NCI-H748 (cell line): Measurements from ENCODE around the gene LOXHD1.

Experiments used
- DNase-seq: peaks from one replicate; lab custom pipeline; 2025; ENCODE audit not compliant: unreplicated experiment; lab: John Stamatoyannopoulos, UW

Gene LOXHD1

DNA sequence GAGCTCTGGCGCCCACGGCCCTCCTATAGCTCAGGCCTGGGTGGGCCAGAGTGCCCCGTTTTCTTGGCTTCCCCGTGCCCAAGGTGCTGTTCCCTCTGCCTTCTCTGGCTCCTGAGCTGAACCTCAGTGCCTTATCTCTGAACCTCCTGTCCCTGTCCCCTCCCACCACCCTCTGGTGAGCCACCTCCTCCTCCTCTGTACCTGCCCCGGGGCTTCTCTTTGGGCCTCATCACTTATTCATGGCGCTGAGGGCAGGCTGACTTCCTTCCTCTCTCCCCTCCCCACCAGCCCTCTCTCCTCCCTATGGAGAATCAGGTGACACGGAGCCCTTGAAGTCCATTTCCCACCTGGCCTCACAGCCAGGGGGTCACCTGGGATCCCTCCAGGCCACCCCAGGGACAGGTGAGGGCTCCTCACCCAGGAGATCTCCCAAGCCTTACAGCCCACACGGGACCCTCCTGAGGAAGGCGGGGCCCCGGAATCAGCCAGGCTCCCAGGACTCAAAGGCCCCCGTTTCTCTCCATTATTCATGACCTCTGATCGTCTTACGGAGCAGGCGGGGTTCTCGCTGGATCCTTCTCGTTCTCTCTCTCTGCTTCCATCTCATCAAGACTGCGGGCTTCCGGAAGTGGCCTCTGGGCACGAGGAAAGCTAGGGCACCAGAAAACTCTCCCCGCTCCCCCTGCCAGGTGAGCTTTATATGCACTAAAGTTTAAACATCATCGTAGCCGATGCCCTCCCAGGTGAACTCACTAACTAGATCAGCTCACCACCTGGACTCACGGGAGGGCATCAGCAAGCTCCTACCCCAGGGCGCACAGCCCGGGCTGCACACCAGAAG is at the start of gene LOXHD1:
Gene LOXHD1 (minus strand): TSS at position 106 of the 841 bp plus-strand sequence. CDS start 187 bp downstream, outside the sequence.
- DNase-seq, result no peak

GRCh38 chr18:46705521-46705920 is 48.5 kb upstream of the LOXHD1 start:
- DNase-seq, result no peak

- DNase-seq, result no peak
Measured at GRCh38 chr18:46704816-46705215, 47.8 kb upstream of the LOXHD1 start.

- DNase-seq, result no peak
Measured at GRCh38 chr18:46704189-46704588, 47.2 kb upstream of the LOXHD1 start.

DNA sequence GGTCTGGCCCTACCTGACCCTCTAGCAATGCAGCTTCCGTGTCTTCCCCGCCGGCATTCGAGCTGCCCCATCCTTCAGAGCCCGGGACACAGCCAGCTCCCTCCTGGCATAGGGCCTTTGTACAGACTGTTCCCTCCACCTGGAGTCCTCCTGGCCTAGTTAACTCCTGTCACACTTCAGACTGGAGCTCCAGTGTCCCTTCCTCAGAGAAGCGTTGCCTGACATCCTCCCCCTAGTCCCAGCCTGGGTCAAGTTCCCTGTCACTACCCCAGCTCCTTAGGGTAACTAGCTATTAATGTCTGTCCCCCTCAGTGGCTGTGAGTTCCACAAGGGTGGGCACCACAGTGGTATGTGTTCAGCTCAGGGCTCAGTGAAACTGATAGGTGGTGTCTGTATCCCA is 45.5 kb upstream of the LOXHD1 start:
- DNase-seq, result no peak

GRCh38 chr18:46700066-46700824 is 43.2 kb upstream of the LOXHD1 start:
- DNase-seq, result no peak

GRCh38 chr18:46696702-46697101 is 39.7 kb upstream of the LOXHD1 start:
- no peak for DNase-seq

GRCh38 chr18:46696268-46696667 is 39.2 kb upstream of the LOXHD1 start:
- DNase-seq, result no peak

DNA sequence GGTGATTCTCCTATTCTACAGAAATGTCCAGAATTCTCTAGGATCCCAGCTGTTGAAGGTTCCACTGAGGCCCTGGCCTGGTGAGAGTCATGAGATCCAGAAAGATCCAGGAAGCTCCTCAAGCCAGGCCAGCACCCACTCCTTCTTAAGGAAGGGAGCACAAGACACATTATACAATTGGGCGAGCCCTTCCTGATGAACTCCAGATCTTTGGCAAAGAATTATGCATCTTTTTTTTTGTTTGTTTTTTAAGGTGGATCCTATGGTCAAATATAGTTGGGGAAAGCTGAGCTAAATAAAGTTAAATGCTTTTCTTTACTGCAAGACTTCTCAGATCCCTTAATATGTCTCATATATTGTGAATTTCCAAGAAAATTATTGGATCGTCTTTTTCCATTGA is 37.0 kb upstream of the LOXHD1 start:
- no peak for DNase-seq

DNA sequence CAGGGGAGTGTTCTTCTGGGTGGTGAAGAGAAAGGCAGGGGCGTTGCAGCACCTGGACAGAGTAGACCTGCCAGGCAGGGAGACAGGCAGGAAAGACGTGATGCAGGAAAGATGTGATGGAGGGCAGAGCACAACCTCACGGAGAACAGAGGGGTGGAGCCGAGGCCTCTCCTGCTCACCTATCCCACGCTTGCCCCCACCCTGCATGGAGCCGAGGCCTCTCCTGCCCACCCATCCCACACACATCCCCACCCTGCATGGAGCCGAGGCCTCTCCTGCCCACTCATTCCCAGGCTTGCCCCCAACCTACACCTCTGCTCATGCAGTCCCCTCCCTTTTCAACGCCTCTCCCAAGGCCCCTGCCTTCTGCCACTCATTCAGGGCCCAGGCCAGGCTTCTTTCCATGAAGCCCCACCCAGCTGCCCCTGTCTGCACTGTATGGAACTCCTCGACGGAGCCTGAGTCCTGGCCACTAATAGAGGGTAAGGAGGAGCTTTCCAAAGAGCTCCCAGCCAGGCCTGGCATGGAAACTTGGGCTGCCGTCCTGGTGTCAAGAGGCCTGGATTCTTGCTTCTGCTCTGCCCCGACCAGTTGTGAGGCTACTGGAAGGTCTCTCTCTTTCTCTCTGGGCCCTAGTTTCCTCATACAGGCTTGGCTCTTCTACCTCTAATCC is 32.0 kb upstream of the LOXHD1 start:
- DNase-seq, result no peak

DNA sequence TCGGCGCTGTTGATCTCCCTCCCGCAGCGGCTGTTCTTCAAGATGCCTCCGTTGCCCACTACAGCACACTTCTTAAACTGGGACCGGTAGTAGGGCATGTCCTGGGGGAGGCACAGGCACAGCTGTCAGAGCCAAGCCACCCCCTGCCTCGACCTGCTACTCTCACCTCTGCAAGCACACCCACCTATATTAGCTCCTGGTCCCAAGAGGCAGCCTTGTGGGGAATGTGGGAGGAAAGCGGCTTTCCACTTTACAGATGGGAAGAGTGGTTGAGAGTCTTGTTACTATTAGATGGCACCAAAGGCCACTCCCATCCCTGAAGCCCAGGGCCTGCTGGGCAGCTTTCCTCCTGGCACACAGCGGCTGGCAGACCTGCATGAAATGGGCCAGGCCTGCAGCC is 29.2 kb upstream of the LOXHD1 start:
- DNase-seq, result no peak

DNA sequence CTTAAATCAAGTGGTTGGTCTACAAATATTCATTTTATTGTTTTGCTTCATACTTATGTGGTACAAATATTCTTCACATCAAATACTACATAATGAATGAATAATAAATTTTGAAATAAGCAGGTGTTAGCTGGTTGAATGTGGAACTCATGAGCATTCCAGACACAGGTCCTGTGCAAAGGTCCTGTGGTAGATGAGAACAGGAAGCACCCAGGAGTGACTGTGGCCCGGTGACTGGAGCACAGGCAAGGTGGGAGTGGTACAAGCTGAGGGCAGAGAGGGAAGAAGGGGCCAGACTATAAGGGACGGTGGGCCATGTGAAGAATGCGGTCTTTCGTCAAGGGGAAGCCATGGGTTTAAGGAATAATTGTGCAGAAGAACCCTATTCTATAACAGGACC is 26.2 kb upstream of the LOXHD1 start:
- DNase-seq, result no peak

DNA sequence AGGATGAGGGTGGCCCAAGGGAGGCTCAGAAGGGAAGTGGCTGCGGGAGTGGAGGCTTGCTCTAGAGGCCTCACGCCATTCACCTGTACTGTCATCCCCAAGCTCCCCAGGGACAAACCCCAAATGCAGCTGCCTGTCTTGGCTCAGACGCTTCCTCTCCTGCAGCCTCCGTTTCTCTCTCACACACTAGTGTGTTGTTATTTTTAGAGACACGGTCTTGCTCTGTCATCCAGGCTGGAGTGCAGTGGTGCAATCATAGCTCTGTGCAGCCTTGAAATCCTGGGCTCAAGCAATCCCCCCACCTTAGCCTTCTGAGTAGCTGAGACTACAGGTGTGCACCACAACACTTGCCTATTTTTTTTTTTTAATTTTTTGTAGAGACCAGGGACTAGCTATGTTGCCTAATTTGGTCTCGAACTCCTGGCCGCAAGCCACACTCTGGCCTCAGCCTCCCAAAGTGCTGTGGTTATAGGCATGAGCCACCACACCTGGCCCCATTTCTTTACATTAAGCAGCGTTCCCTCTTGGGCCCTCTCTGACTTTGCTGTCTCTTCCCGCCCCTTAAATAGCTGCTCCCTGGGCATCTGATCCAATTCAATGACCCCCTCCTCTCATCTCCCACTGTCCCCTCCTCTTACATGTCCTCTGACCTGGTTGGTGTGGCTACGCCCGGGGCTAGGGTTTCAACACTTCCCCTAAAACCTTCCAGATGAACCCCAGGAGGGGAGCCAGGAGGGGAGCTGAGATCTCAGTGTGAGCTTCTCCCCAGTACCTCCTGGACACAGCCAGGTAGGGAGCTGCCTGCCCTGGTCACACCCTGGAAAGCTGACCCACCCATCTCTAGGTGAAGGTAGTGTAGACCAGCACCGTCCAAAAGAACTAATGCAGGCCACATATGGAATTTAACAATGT is 24.0 kb upstream of the LOXHD1 start:
- DNase-seq, result no peak

GRCh38 chr18:46679846-46680598 is 23.0 kb upstream of the LOXHD1 start:
- DNase-seq, result no peak

- DNase-seq, result no peak
Measured at GRCh38 chr18:46678785-46679399, 21.9 kb upstream of the LOXHD1 start.

DNA sequence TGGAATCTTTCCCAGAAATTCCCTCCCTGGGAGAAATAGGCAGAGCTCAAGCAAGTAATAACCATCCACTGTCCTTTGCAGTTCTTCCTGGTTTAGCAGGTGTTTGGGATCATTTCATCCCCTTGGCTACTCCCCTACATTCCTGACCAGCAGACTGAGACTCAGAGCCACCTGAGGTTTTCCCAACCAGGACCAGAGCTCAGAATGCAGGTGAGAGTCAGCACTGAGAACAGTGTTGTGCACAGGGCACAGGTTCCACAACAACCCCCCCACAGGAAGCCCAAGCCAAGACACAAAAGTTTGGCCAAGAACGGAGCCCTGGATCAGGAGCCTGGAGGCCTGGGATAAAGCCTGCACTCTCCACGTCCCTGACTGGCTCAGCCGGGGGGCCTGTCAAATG is 21.0 kb upstream of the LOXHD1 start:
- DNase-seq, result no peak

- DNase-seq, result no peak
Measured at GRCh38 chr18:46677611-46678010, 20.6 kb upstream of the LOXHD1 start.

GRCh38 chr18:46676182-46676835 is 19.3 kb upstream of the LOXHD1 start:
- peak; percentile 54 for DNase-seq

DNA sequence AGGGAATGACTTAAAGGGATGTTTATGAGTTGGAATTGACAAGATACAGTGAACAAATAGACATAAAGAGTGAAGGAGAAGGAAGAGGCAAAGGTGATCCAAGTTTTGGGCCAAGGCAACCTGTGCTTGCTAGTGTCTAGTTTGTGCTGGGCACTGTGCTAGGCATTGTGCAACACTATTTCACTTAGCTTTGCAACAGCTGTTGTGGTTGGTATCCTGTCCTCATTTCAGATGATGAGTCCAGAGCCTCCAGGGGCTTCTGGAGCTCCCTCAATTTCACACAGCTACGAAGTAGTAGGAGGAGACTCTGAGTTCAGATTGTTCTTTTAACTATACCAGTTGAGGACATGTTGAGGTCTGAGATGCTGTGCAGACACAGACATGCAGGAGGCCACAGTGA is 18.1 kb upstream of the LOXHD1 start:
- no peak for DNase-seq
